Neural cell (in vitro differentiated cells): Measurements from ENCODE around the gene GALP.

Experiments
- EP300 ChIP-seq: fragments of 450-650 bp; conservative IDR thresholded peaks from 2 replicates; pipeline ENCODE4 v1.6.1; 2014; ENCODE audit warnings: antibody characterized with exemption, mild to moderate bottlenecking, moderate library complexity; ENCODE audit not compliant: poor library complexity, severe bottlenecking
- EZH2 ChIP-seq: fragments of 200-600, 300-800 bp; shearing (Covaris generic), sonication (generic); IDR thresholded peaks from 2 replicates; pipeline ENCODE4 v1.6.1; 2014; ENCODE audit warnings: antibody characterized with exemption, low read length, borderline replicate concordance, mild to moderate bottlenecking; ENCODE audit not compliant: insufficient read depth, poor library complexity, severe bottlenecking
- MXI1 ChIP-seq: fragments of 450-650 bp; conservative IDR thresholded peaks from 2 replicates; pipeline ENCODE4 v1.6.1; 2014; ENCODE audit warnings: antibody characterized with exemption, mild to moderate bottlenecking; ENCODE audit not compliant: poor library complexity, severe bottlenecking
- POLR2AphosphoS5 ChIP-seq: IDR thresholded peaks from 2 replicates; pipeline ENCODE4 v1.6.1; 2012
- TF ChIP-seq, protein P1 (sequence below): fragments of 450-650 bp; IDR thresholded peaks from 2 replicates; pipeline ENCODE4 v1.5.1; 2014; ENCODE audit warnings: antibody characterized with exemption, mild to moderate bottlenecking, moderate library complexity; ENCODE audit not compliant: poor library complexity, severe bottlenecking

DNA sequence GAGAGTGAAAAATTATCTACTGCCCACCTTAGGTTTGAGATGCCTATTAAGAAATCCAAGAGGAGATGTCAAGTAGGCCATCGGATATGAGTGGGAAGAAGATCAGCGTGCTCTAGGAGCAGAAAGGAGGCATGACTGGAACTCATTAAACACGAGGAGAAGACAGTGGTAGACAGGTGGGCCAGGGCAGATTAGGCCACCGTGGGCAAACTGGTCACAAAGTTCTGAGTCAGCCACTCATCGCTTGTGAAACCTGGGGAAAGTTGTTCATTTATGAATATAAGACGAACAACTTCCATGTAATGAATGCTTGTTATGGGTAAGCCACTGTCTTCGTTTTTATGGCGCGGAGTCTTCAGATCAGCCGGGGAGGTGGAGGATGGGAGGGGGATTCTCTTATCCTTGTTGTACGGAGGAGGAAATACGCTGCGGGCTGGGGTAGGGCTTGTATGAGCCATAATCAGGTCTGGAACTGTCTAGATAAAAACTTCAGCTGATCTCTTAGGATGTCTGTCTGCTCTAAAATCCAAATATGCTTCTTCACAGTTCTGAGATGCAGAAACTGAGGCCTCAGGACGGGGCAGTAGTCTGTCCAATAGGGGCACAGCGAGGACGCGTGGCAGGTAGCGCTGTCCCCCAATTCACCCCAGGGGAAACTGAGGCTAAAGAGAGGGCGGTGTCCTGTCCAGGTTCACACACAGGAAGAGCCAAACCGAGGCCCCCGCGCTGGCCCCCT, 35.8 kb upstream of the GALP start:
- TF ChIP-seq MXI1, result no peak
- no peak for TF ChIP-seq POLR2AphosphoS5
- TF ChIP-seq, protein P1, sequence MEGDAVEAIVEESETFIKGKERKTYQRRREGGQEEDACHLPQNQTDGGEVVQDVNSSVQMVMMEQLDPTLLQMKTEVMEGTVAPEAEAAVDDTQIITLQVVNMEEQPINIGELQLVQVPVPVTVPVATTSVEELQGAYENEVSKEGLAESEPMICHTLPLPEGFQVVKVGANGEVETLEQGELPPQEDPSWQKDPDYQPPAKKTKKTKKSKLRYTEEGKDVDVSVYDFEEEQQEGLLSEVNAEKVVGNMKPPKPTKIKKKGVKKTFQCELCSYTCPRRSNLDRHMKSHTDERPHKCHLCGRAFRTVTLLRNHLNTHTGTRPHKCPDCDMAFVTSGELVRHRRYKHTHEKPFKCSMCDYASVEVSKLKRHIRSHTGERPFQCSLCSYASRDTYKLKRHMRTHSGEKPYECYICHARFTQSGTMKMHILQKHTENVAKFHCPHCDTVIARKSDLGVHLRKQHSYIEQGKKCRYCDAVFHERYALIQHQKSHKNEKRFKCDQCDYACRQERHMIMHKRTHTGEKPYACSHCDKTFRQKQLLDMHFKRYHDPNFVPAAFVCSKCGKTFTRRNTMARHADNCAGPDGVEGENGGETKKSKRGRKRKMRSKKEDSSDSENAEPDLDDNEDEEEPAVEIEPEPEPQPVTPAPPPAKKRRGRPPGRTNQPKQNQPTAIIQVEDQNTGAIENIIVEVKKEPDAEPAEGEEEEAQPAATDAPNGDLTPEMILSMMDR, result no peak
- TF ChIP-seq EZH2, result no peak
- no peak for TF ChIP-seq EP300
